HG03457 (cell line): Measurements from ENCODE around the gene ZNF563.
A peak's percentile ranks its signal among the peaks of the same experiment; 100 is the strongest.

Experiments used
- ATAC-seq: cut with Tn5 transposase; IDR thresholded peaks from one replicate; pipeline ENCODE4 v1.9.1; 2021; ENCODE audit warnings: moderate number of reproducible peaks; ENCODE audit not compliant: unreplicated experiment

The ZNF563 gene

DNA sequence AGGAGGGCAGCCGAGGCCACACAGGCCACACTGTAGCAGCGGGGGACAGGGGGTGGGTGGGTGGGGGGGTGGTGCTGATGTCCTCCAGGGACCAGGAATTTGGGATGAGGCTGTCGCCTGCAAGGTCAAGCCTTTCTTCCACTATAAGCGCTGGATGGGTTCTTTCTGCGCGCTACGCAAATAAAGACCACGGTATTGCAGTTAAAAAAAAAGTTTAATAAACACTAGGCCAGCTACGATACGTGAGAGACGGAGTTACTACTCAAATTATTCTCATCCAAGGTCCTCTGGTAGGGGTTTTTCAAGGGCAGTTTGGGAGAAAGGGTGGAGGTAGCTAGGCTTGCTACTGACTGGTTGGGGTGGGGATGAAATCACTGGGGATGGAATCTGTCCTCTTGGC, 38.2 kb downstream of the ZNF563 start:
- no peak for ATAC-seq

DNA sequence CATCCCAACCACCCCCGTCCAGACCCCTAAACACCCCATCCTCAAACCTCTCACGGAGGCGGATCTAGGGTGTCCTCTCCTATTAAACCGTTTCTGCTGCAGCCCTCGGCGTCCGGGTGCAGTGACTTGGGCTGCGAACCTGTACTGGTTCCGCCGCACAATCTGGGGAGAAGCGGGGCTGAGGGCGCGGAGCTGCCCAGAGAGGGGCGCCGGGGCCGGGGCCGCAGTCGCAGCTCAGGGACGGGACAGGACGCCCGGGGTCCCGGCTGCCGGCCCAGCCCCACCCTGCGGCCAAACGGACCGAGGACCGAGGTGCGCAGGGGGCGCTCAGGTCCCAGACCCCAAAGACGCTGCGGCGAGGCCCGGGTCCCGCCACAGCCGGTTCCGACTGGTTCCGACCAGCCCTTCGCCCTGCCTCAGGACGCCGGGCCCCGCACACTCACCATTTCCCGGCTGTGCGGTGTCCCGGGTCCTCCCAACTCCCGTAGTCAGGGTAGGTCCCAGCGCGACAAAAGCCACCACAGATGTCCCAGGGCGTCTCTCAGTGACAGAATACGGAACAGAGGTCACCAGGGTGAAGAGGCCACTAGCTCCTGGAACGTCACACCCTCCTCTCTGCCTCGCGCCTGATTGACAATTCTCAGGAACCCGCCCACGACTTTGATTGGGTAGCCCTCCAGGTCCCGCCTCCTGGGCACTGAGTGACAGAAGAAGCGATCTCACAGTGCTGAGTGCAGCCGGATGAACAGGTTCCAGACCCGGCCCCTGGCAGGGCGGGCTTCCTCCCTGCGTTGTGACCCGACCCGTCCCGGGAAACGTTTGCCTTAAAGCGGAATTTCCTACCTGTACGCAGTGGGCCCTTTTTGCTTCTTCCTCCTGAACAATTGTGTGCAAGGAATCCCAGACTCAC, 38.9 kb downstream of the ZNF563 start, which contains the start of gene ZNF44:
TSS of gene ZNF44 (minus strand) at position 635 of the 910 bp plus-strand sequence. CDS start at position 446, 189 bp downstream.
- peak; percentile 81 for ATAC-seq

DNA sequence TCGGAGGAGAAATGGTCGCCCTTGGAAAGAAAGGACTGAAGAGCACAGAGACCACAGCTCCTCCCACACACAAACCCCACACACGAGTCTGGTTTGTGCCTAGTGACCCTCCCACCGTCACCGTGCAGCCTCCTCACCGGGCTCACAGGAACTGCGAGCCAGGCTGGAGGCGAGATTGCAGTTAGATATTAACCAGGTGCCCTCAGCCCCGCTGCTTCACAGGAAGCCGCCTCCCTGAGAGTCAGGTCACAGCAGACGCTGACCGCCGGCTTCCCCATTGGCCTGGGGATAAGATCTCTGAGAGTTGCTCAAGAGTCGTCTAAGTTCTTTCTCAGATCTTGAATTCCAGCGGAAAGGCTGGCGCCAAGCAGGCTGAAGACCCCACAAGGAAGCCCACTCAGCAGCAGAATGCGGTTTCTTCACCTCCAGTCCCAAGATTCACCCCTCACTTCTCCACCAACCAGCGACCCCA, 39.6 kb downstream of the ZNF563 start:
- ATAC-seq, result no peak

GRCh38 chr19:12289790-12290065, 43.7 kb downstream of the ZNF563 start:
- ATAC-seq, result no peak

- ATAC-seq, result no peak
These were observed 45.4 kb downstream of the ZNF563 start for GRCh38 chr19:12287958-12288500.

DNA sequence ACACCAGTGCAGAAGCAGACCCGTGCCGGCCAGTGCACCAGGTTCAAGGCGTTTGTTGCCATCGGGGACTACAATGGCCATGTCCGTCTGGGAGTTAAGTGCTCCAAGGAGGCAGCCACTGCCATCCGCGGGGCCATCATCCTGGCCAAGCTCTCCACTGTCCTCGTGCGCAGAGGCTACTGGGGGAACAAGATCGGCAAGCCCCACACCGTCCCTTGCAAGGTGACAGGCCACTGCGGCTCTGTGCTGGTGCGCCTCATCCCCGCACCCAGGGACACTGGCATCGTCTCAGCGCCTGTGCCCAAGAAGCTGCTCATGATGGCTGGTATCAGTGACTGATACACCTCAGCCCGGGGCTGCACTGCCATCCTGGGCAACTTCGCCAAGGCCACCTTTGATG, 48.8 kb downstream of the ZNF563 start:
- no peak for ATAC-seq

GRCh38 chr19:12284226-12284625, 49.2 kb downstream of the ZNF563 start:
- no peak for ATAC-seq

- ATAC-seq, result no peak
These were observed 54.7 kb downstream of the ZNF563 start for GRCh38 chr19:12278713-12279112.

GRCh38 chr19:12272980-12273901, 60.2 kb downstream of the ZNF563 start:
- ATAC-seq, result no peak

GRCh38 chr19:12272386-12272785, 61.0 kb downstream of the ZNF563 start:
- no peak for ATAC-seq

DNA sequence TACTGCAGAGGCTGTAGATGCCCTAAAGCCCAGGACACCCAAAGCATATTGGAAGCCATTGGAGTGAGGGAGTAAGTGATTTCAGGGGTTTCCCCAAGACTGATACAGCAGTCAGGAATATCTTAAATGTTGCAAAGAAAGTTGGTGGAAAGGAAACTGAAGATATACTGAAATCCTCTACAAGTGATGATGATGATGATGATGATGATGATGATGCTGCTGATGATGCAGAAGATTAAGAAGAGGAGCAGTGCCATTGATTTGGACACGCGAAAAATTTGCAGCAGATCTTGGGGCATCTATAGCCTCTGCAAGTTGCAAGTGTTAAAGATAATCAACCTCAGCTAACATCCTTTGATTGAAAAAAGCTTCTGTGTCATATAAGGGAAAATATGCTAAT, 62.6 kb downstream of the ZNF563 start:
- ATAC-seq, result no peak
